DOHH2 (cell line): ENCODE results near the gene ABR.

Source experiments
- CTCF ChIP-seq: fragments of 200-600 bp; sonication (generic); IDR thresholded peaks from one replicate; pipeline ENCODE4 v1.5.1; 2014; ENCODE audit warnings: antibody characterized with exemption, mild to moderate bottlenecking, low read depth, low read length; ENCODE audit not compliant: poor library complexity, severe bottlenecking
- EZH2phosphoT487 ChIP-seq: fragments of 200-600 bp; sonication (generic); IDR thresholded peaks from 2 replicates; pipeline ENCODE4 v1.6.1; 2017; ENCODE audit warnings: borderline replicate concordance, mild to moderate bottlenecking, antibody characterized with exemption, low read length, moderate library complexity, mixed read lengths

GRCh38 chr17:1091190-1091534 lies 88.6 kb downstream of the ABR start:
- TF ChIP-seq CTCF (no peak), EZH2phosphoT487 (no peak)
